ENCODE results near the gene PROK1.

DNA sequence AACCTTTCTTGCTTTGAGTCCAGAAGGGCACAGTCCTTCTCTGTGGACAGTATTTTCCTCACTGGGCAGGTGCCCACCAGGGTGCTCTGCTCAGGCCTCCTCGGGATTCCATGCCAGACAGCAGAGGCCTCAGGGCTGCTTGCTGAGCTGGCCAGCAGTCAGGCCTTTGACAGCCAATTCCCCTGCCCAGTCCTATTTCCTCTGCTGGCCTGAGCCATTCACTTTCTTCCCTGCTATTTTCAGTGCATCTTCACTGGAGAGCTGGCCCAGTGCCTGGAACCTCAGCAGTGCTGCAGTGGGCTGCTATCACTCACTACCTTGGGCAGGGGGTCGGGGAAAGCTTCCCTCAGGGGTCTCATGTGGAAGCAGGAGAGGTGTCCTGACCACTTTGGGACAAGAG lies 34.8 kb downstream of the PROK1 start:
- TF ChIP-seq, protein P1, sequence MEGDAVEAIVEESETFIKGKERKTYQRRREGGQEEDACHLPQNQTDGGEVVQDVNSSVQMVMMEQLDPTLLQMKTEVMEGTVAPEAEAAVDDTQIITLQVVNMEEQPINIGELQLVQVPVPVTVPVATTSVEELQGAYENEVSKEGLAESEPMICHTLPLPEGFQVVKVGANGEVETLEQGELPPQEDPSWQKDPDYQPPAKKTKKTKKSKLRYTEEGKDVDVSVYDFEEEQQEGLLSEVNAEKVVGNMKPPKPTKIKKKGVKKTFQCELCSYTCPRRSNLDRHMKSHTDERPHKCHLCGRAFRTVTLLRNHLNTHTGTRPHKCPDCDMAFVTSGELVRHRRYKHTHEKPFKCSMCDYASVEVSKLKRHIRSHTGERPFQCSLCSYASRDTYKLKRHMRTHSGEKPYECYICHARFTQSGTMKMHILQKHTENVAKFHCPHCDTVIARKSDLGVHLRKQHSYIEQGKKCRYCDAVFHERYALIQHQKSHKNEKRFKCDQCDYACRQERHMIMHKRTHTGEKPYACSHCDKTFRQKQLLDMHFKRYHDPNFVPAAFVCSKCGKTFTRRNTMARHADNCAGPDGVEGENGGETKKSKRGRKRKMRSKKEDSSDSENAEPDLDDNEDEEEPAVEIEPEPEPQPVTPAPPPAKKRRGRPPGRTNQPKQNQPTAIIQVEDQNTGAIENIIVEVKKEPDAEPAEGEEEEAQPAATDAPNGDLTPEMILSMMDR (CRISPR knock-in tag; IDR thresholded peaks at IDR 0.05) = no peak
- TF ChIP-seq POLR2A (IDR thresholded peaks at IDR 0.05; ENCODE audit: insufficient read depth in 1 of 2, low read depth in 2 of 2, low read length in 2 of 2) = no peak
